Immature natural killer cell (primary cell): ENCODE data around the gene CHCHD3. TPM values are rescaled to one million over a fixed set of nuclear protein-coding genes. Genes with fewer than 3 reads are reported as not detected.
"Not testable (repeated sequence)": the region's sequence is repeated elsewhere in the genome, so short reads cannot be mapped to it uniquely, and the experiment has no call there.

Experiments used
- DNase-seq, 3 donors: peaks; one replicate each; pipeline ENCODE4 v3.0.0; 2022; ENCODE audit warnings: mixed read lengths in 1 of 3
- H3K27ac Mint-ChIP-seq, 6 donors: one replicate each; pipeline ENCODE4 v1.8.0; 2020; ENCODE audit warnings: mixed read lengths in 6 of 6, mild to moderate bottlenecking in 5 of 6, inconsistent platforms in 4 of 6, moderate library complexity in 3 of 6
- H3K27me3 Mint-ChIP-seq, 3 donors: one replicate each; pipeline ENCODE4 v1.8.0; 2020 to 2021; ENCODE audit warnings: low read depth in 3 of 3, mild to moderate bottlenecking in 3 of 3, mixed read lengths in 3 of 3, moderate library complexity in 3 of 3, inconsistent platforms in 1 of 3
- H3K36me3 Mint-ChIP-seq, 3 donors: one replicate each; pipeline ENCODE4 v1.8.0; 2020; ENCODE audit warnings: mixed read lengths in 3 of 3, inconsistent platforms in 2 of 3, mild to moderate bottlenecking in 2 of 3
- H3K4me1 Mint-ChIP-seq, 2 donors: one replicate each; pipeline ENCODE4 v1.8.0; 2020; ENCODE audit warnings: inconsistent platforms in 2 of 2, mild to moderate bottlenecking in 2 of 2, mixed read lengths in 2 of 2, moderate library complexity in 1 of 2
- H3K4me3 Mint-ChIP-seq, 5 donors: one replicate each; pipeline ENCODE4 v1.8.0; 2020; ENCODE audit warnings: mild to moderate bottlenecking in 5 of 5, mixed read lengths in 5 of 5, inconsistent platforms in 3 of 5, moderate library complexity in 3 of 5
- H3K9me3 Mint-ChIP-seq, 6 donors: one replicate each; pipeline ENCODE4 v1.8.0; 2020; ENCODE audit warnings: mild to moderate bottlenecking in 6 of 6, mixed read lengths in 6 of 6, inconsistent platforms in 4 of 6, moderate library complexity in 3 of 6
- polyA plus RNA-seq, 3 donors: library from polyadenylated mRNA; unstranded; fragments of 300-500 nt; fragmentation: Illumina TruSeq; gene quantifications; one replicate each; pipeline ENCODE4 v1.2.3, GENCODE V29; 2021

Gene CHCHD3
- polyA plus RNA-seq, 3 donors from 2014 or later = 57.8 to 65.9 (median 61.4) TPM

DNA sequence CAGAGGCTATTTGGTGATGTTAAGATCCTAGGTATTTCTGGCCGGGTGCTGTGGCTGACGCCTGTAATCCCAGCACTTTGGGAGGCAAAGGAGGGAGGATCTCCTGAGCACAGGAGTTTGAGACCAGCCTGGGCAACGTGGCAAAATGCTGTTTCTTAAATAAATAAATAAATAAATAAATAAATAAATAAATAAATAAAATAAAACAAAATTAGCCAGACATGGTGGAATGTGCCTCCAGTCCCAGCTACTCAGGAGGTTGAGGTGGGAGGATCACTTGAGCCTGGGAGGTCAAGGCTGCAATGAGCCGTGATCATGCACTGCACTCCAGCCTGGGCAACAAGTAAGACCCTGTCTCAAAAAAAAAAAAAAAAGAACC is 114.4 kb downstream of the CHCHD3 start:
- H3K27me3 Mint-ChIP-seq, H3K36me3 Mint-ChIP-seq, DNase-seq, H3K27ac Mint-ChIP-seq, H3K9me3 Mint-ChIP-seq, H3K4me3 Mint-ChIP-seq: not testable (repeated sequence)
- H3K4me1 Mint-ChIP-seq = peaks cover 10 to 13% of the 10 kb centered on the region in 2 donors

- DNase-seq = no peak
- Mint-ChIP-seq H3K27me3 (no peaks in the 10 kb centered on the region), H3K36me3 (peaks cover 0 to 6% (median 4%) of the 10 kb centered on the region in 3 donors), H3K27ac (no peak overlapping the region), H3K4me3 (no peak overlapping the region), H3K4me1 (peaks cover 10 to 13% of the 10 kb centered on the region in 2 donors), H3K9me3 (no peaks in the 10 kb centered on the region)
Measured at GRCh38 chr7:132966754-132967469, 115.0 kb downstream of the CHCHD3 start.

GRCh38 chr7:132965951-132966350 is 115.9 kb downstream of the CHCHD3 start:
- no peak overlapping the region for H3K4me3 Mint-ChIP-seq
- H3K9me3 Mint-ChIP-seq = no peaks in the 10 kb centered on the region
- peaks cover 10 to 13% of the 10 kb centered on the region in 2 donors for H3K4me1 Mint-ChIP-seq
- no peak overlapping the region for H3K27ac Mint-ChIP-seq
- H3K27me3 Mint-ChIP-seq = no peaks in the 10 kb centered on the region
- DNase-seq = no peak
- H3K36me3 Mint-ChIP-seq = peaks cover 0 to 6% (median 4%) of the 10 kb centered on the region in 3 donors

GRCh38 chr7:132964876-132965275 is 117.0 kb downstream of the CHCHD3 start:
- Mint-ChIP-seq H3K4me3 (no peak overlapping the region), H3K27me3 (no peaks in the 10 kb centered on the region), H3K36me3 (peaks cover 0 to 12% (median 0%) of the 10 kb centered on the region in 3 donors)

DNA sequence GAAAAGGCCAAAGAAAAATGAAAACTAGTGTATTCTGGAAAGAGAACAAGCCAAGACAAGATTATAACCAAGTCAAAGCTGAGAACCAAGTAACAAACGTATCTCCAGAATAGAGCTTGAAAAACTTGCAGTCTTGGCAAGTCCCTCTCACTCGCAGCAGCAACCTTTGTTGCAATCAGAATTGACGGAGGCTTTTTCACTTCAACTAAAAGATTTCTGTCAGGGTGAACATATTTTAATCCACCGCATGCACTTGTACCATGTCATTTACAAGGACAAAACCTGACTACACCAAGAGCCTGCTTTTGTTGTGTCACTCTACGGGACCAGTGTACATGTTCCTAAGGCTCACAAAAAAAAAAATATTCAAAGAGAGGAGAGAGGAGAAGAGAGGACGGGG is 122.0 kb downstream of the CHCHD3 start:
- peaks cover 0 to 16% (median 6%) of the 10 kb centered on the region in 3 donors for H3K36me3 Mint-ChIP-seq
- no peaks in the 10 kb centered on the region for H3K9me3 Mint-ChIP-seq
- no peak overlapping the region for H3K27ac Mint-ChIP-seq

More at GRCh38 chr7:132964876-132965275, 117.0 kb downstream of the CHCHD3 start:
- peaks cover 10 to 13% of the 10 kb centered on the region in 2 donors for H3K4me1 Mint-ChIP-seq
- H3K9me3 Mint-ChIP-seq = no peaks in the 10 kb centered on the region
- peak overlapping the region in 1 of 6 donors; percentile 50 for H3K27ac Mint-ChIP-seq
- DNase-seq = no peak

DNA sequence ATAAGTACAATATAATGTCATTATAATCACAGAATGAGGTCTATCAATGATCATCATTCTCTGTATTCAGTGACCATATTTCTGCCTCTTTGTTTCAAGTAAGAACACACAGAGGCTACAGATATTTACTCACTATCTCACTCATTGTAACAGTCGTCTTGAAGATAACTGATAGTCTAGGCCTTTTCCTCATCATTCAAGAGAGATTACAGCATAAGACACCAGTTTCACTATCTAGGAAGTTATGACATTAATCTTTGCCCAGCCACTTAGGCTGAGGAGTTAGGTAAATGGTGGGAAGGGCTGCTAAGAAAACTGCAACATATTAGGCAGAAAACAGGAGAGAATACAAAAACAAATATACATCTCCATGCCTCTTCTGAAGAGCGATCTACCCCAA is 125.3 kb downstream of the CHCHD3 start:
- Mint-ChIP-seq H3K27ac (no peak overlapping the region), H3K36me3 (peaks cover 4 to 10% (median 6%) of the 10 kb centered on the region in 3 donors), H3K4me3 (no peak overlapping the region), H3K4me1 (peaks cover 0 to 2% of the 10 kb centered on the region in 2 donors), H3K27me3 (peaks cover 0 to 2% (median 0%) of the 10 kb centered on the region in 3 donors), H3K9me3 (no peaks in the 10 kb centered on the region)
- no peak for DNase-seq

More for the DNA sequence above, 122.0 kb downstream of the CHCHD3 start:
- DNase-seq = no peak
- Mint-ChIP-seq H3K4me3 (no peak overlapping the region), H3K27me3 (no peaks in the 10 kb centered on the region), H3K4me1 (peaks cover 2 to 6% of the 10 kb centered on the region in 2 donors)

GRCh38 chr7:132953468-132953867 is 128.4 kb downstream of the CHCHD3 start:
- no peak for DNase-seq
- peaks cover 0 to 2% of the 10 kb centered on the region in 2 donors for H3K4me1 Mint-ChIP-seq
- H3K36me3 Mint-ChIP-seq = peaks cover 4 to 10% (median 8%) of the 10 kb centered on the region in 3 donors
- peaks cover 0 to 2% (median 0%) of the 10 kb centered on the region in 3 donors for H3K27me3 Mint-ChIP-seq
- H3K27ac Mint-ChIP-seq = no peak overlapping the region
- no peaks in the 10 kb centered on the region for H3K9me3 Mint-ChIP-seq
- no peak overlapping the region for H3K4me3 Mint-ChIP-seq

DNA sequence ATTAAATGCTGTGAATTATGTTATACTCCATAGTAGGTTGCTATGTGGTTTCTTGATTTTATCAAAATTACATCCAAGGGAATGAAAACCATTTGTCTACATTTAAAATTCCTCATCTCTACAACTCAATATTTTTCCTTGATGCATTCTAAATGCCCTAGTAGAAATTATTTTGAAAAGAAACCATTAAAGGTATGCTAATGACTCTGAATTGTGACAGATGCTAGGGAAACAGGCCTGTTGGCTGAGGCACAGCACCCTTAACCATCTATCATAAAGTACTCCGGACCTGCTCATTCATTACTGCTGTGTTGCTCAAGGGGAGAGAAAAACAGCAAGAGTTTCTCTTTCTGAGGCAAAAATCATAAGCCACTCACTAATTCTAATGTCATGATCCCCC is 131.2 kb downstream of the CHCHD3 start:
- Mint-ChIP-seq H3K27ac (no peak overlapping the region), H3K9me3 (no peaks in the 10 kb centered on the region), H3K4me3 (no peak overlapping the region), H3K27me3 (peaks cover 0 to 2% (median 0%) of the 10 kb centered on the region in 3 donors), H3K4me1 (peaks cover 0 to 2% of the 10 kb centered on the region in 2 donors), H3K36me3 (peaks cover 8 to 14% (median 12%) of the 10 kb centered on the region in 3 donors)
- no peak for DNase-seq

DNA sequence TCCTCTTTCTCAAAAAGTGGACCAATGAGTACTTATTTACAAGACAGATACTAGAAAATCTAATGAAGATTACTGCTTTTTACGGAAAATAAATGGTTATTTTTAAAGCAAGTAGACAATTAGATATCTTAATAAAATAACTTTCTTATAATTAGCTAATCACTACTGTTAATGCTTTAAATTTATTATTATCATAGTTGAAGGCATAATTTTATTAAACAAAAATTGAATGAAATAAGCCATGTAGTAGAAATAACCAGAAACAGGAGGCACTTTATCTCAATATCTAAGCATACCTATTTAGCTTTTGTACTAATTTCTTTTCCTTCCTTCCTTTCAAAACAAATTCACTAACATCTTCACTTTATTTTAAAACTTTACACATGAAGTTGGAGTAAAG is 134.9 kb downstream of the CHCHD3 start:
- peaks cover 5 to 12% (median 10%) of the 10 kb centered on the region in 3 donors for H3K36me3 Mint-ChIP-seq
- peaks cover 1 to 16% of the 10 kb centered on the region in 2 donors for H3K4me1 Mint-ChIP-seq
- no peak overlapping the region for H3K4me3 Mint-ChIP-seq
- no peaks in the 10 kb centered on the region for H3K9me3 Mint-ChIP-seq
- DNase-seq = no peak
- no peaks in the 10 kb centered on the region for H3K27me3 Mint-ChIP-seq
- H3K27ac Mint-ChIP-seq = no peak overlapping the region

DNA sequence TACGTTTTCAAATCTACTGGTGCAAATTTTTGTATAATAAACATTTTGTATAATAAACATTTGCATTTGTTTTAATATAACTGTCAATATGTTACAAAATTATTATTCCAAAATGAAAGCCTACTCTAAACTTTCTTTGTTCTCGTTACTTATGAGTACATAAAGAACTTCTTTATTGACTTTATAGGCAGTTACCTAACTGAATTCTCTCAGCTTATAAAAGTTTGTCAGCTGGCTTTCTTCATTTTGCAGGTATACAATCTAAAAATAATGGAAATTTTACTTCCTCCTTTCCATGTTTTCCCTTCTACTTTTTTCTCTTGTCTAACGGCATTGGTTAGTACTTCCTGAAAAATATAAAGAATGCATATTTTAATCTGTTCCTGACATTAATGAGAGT is 137.1 kb downstream of the CHCHD3 start:
- no peak for DNase-seq
- Mint-ChIP-seq H3K9me3 (no peaks in the 10 kb centered on the region), H3K27me3 (peaks cover 0 to 4% (median 0%) of the 10 kb centered on the region in 3 donors), H3K27ac (no peak overlapping the region), H3K36me3 (peaks cover 10 to 22% (median 15%) of the 10 kb centered on the region in 3 donors), H3K4me3 (no peak overlapping the region), H3K4me1 (peaks cover 9 to 26% of the 10 kb centered on the region in 2 donors)

DNA sequence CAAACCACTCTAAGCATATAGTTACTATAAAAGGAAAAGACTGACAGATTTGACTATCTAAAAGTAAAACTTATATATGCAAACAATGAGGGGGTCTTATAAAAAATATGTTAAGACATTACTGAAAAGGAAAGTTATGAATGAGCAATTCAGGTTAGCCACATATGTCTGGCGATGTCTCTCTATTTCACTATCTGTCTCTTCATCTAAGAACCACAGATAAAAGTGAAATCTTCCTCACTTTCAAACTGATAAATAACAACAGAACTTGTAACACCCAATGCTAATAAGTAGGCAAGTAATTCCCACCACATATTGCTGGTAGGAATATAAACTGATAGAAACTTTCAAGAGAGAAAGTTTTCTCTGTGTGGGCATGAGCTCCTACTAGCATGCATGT is 138.2 kb downstream of the CHCHD3 start:
- H3K9me3 Mint-ChIP-seq = no peaks in the 10 kb centered on the region
- no peak overlapping the region for H3K4me3 Mint-ChIP-seq
- H3K27ac Mint-ChIP-seq = no peak overlapping the region
- peaks cover 0 to 4% (median 0%) of the 10 kb centered on the region in 3 donors for H3K27me3 Mint-ChIP-seq
- no peak for DNase-seq
- H3K36me3 Mint-ChIP-seq = peaks cover 4 to 20% (median 15%) of the 10 kb centered on the region in 3 donors
- peaks cover 9 to 26% of the 10 kb centered on the region in 2 donors for H3K4me1 Mint-ChIP-seq

GRCh38 chr7:132942701-132943100 is 139.2 kb downstream of the CHCHD3 start:
- no peaks in the 10 kb centered on the region for H3K9me3 Mint-ChIP-seq
- H3K27ac Mint-ChIP-seq = no peak overlapping the region
- H3K4me3 Mint-ChIP-seq = no peak overlapping the region
- H3K27me3 Mint-ChIP-seq = peaks cover 0 to 4% (median 0%) of the 10 kb centered on the region in 3 donors
- no peak for DNase-seq
- H3K36me3 Mint-ChIP-seq = peaks cover 0 to 17% (median 11%) of the 10 kb centered on the region in 3 donors
- peaks cover 9 to 26% of the 10 kb centered on the region in 2 donors for H3K4me1 Mint-ChIP-seq

- H3K36me3 Mint-ChIP-seq = peaks cover 0 to 17% (median 11%) of the 10 kb centered on the region in 3 donors
- peaks cover 9 to 26% of the 10 kb centered on the region in 2 donors for H3K4me1 Mint-ChIP-seq
- no peaks in the 10 kb centered on the region for H3K9me3 Mint-ChIP-seq
- H3K27me3 Mint-ChIP-seq = peaks cover 0 to 4% (median 0%) of the 10 kb centered on the region in 3 donors
- no peak for DNase-seq
- no peak overlapping the region for H3K4me3 Mint-ChIP-seq
- no peak overlapping the region for H3K27ac Mint-ChIP-seq
Measured at GRCh38 chr7:132941905-132942304, 140.0 kb downstream of the CHCHD3 start.

DNA sequence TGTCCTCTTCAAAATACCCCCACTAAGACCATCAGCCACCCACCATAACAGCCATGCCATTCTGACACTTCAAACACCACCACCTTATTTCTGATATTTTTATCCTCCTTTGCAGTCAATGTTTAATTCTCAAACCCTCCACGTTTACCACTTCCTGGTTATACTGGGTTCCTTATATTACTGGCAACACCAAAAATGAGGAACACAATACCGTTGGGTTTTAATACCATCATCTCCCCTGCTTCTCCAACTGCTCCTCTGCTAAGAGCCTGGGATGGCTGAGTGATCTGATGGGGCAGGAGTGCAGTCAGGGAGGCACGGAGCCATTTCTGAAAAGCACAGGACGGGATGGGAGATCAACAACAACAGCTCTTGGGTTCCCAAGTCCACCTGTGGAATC is 140.5 kb downstream of the CHCHD3 start:
- DNase-seq = no peak
- Mint-ChIP-seq H3K27me3 (peaks cover 0 to 4% (median 0%) of the 10 kb centered on the region in 3 donors), H3K4me1 (peaks cover 9 to 26% of the 10 kb centered on the region in 2 donors), H3K9me3 (no peaks in the 10 kb centered on the region), H3K27ac (no peak overlapping the region), H3K4me3 (no peak overlapping the region), H3K36me3 (peaks cover 0 to 17% (median 11%) of the 10 kb centered on the region in 3 donors)
